Glutamatergic neuron (in vitro differentiated cells): ENCODE measurements around the gene SULT2B1. TPM values are rescaled to one million over a fixed set of nuclear protein-coding genes. Genes with fewer than 3 reads are reported as not detected.

ENCODE experiments used
- DNase-seq: peaks from one replicate; pipeline ENCODE4 v3.0.0; 2022
- H3K27ac Mint-ChIP-seq: one replicate; pipeline ENCODE4 v1.8.0; 2020; ENCODE audit warnings: mild to moderate bottlenecking, mixed read lengths, inconsistent platforms; ENCODE audit not compliant: unreplicated experiment
- H3K27me3 Mint-ChIP-seq: one replicate; pipeline ENCODE4 v1.8.0; 2020; ENCODE audit warnings: mild to moderate bottlenecking, moderate library complexity, mixed read lengths, inconsistent platforms; ENCODE audit not compliant: unreplicated experiment
- H3K36me3 Mint-ChIP-seq: one replicate; pipeline ENCODE4 v1.8.0; 2020; ENCODE audit warnings: mild to moderate bottlenecking, mixed read lengths, inconsistent platforms; ENCODE audit not compliant: unreplicated experiment
- H3K4me1 Mint-ChIP-seq: one replicate; pipeline ENCODE4 v1.8.0; 2020; ENCODE audit warnings: mild to moderate bottlenecking, low read depth, mixed read lengths, inconsistent platforms; ENCODE audit not compliant: unreplicated experiment
- H3K4me3 Mint-ChIP-seq: one replicate; pipeline ENCODE4 v1.8.0; 2020; ENCODE audit warnings: mild to moderate bottlenecking, mixed read lengths, inconsistent platforms; ENCODE audit not compliant: unreplicated experiment
- H3K9me3 Mint-ChIP-seq: one replicate; pipeline ENCODE4 v1.8.0; 2020; ENCODE audit warnings: mild to moderate bottlenecking, moderate library complexity, mixed read lengths, inconsistent platforms; ENCODE audit not compliant: unreplicated experiment
- CTCF ChIP-seq: fragments of 200-600 bp; sonication (generic); IDR thresholded peaks from one replicate; pipeline ENCODE4 v1.5.0; 2021; ENCODE audit not compliant: partially characterized antibody, unreplicated experiment
- total RNA-seq: library from RNA; stranded (reverse); fragmentation: NEBNext Ultra II Directional; extraction: Animal tissue kit (Norgen Biotek cat#: 25700); gene quantifications from one replicate; pipeline ENCODE4 v1.2.1, GENCODE V29; 2021; ENCODE audit not compliant: unreplicated experiment

The SULT2B1 gene
- total RNA-seq, 1 donor from 2014 or later = not detected

- H3K9me3 Mint-ChIP-seq = peaks cover 5% of the 10 kb centered on the region
Observed at GRCh38 chr19:48638831-48639381, 86.9 kb downstream of the SULT2B1 start.

GRCh38 chr19:48639483-48640375 is 87.8 kb downstream of the SULT2B1 start:
- H3K27me3 Mint-ChIP-seq = peaks cover 20% of the 10 kb centered on the region
- H3K27ac Mint-ChIP-seq = no peak overlapping the region
- peaks cover 6% of the 10 kb centered on the region for H3K9me3 Mint-ChIP-seq
- TF ChIP-seq CTCF = no peak
- no peak for DNase-seq
- H3K36me3 Mint-ChIP-seq = peaks cover 4% of the 10 kb centered on the region
- H3K4me1 Mint-ChIP-seq = peaks cover 10% of the 10 kb centered on the region
- peak overlapping the region; percentile 9 for H3K4me3 Mint-ChIP-seq

More at GRCh38 chr19:48638831-48639381, 86.9 kb downstream of the SULT2B1 start:
- Mint-ChIP-seq H3K27ac (peak overlapping the region; percentile 90), H3K27me3 (peaks cover 20% of the 10 kb centered on the region), H3K4me1 (peaks cover 10% of the 10 kb centered on the region), H3K36me3 (peaks cover 4% of the 10 kb centered on the region), H3K4me3 (peak overlapping the region; percentile 63)
- no peak for TF ChIP-seq CTCF
- no peak for DNase-seq

GRCh38 chr19:48641850-48642249 is 89.9 kb downstream of the SULT2B1 start:
- H3K4me3 Mint-ChIP-seq = peak overlapping the region; percentile 45
- no peak for TF ChIP-seq CTCF
- H3K27ac Mint-ChIP-seq = no peak overlapping the region
- H3K9me3 Mint-ChIP-seq = peaks cover 8% of the 10 kb centered on the region
- H3K36me3 Mint-ChIP-seq = peaks cover 4% of the 10 kb centered on the region
- peaks cover 9% of the 10 kb centered on the region for H3K4me1 Mint-ChIP-seq
- no peak for DNase-seq
- peaks cover 25% of the 10 kb centered on the region for H3K27me3 Mint-ChIP-seq

- peaks cover 8% of the 10 kb centered on the region for H3K9me3 Mint-ChIP-seq
Observed at GRCh38 chr19:48642862-48643261, 90.9 kb downstream of the SULT2B1 start.

More at GRCh38 chr19:48642862-48643261, 90.9 kb downstream of the SULT2B1 start:
- Mint-ChIP-seq H3K27ac (no peak overlapping the region), H3K4me1 (peaks cover 9% of the 10 kb centered on the region), H3K27me3 (peaks cover 24% of the 10 kb centered on the region), H3K36me3 (peaks cover 4% of the 10 kb centered on the region), H3K4me3 (peak overlapping the region; percentile 4)
- TF ChIP-seq CTCF = no peak
- no peak for DNase-seq
